GM23338 (cell line): ENCODE data around the gene ZXDC. TPM values are rescaled to one million over a fixed set of nuclear protein-coding genes. Genes with fewer than 3 reads are reported as not detected.

ENCODE experiments used
- ATAC-seq: fragments of 200-7000 bp; cut with Tn5 transposase; 3 replicates; pipeline ENCODE4 v1.9.1; 2020
- DNase-seq: peaks from one replicate; pipeline ENCODE4 v3.0.0-alpha.2; 2015; ENCODE audit warnings: low spot score
- H2AFZ ChIP-seq: fragments of 200-600 bp; sonication (generic); 2 replicates; pipeline ENCODE4 v1.8.0; 2016; ENCODE audit warnings: antibody characterized with exemption, mild to moderate bottlenecking, moderate library complexity
- H3F3A ChIP-seq: fragments of 200-600 bp; sonication (generic); replicated peaks from 2 replicates; pipeline ENCODE4 v1.8.0; 2017; ENCODE audit warnings: antibody characterized with exemption, mixed run types, low read depth
- H3K27ac ChIP-seq: fragments of 200-600 bp; sonication (generic); 2 replicates; pipeline ENCODE4 v1.6.1; 2016; ENCODE audit warnings: low read depth
- H3K27me3 ChIP-seq: fragments of 200-600 bp; sonication (generic); 2 replicates; pipeline ENCODE4 v1.8.0; 2016; ENCODE audit warnings: mild to moderate bottlenecking, mixed run types, moderate library complexity; ENCODE audit not compliant: insufficient read depth
- H3K36me3 ChIP-seq: fragments of 200-600 bp; sonication (generic); 2 replicates; pipeline ENCODE4 v1.8.0; 2016; ENCODE audit warnings: mild to moderate bottlenecking; ENCODE audit not compliant: insufficient read depth
- H3K4me1 ChIP-seq: fragments of 200-600 bp; sonication (generic); 2 replicates; pipeline ENCODE4 v1.8.0; 2016; ENCODE audit warnings: mild to moderate bottlenecking, moderate library complexity; ENCODE audit not compliant: insufficient read depth
- H3K4me2 ChIP-seq: fragments of 200-600 bp; sonication (generic); 2 replicates; pipeline ENCODE4 v1.7.1; 2017; ENCODE audit warnings: mixed run types
- H3K4me3 ChIP-seq: fragments of 200-600 bp; sonication (generic); 2 replicates; pipeline ENCODE4 v1.6.1; 2016; ENCODE audit warnings: mixed run types
- H3K79me2 ChIP-seq: fragments of 200-600 bp; sonication (generic); replicated peaks from 2 replicates; pipeline ENCODE4 v1.8.0; 2017; ENCODE audit warnings: mild to moderate bottlenecking; ENCODE audit not compliant: insufficient read depth
- H3K9me2 ChIP-seq: fragments of 200-600 bp; sonication (generic); 2 replicates; pipeline ENCODE4 v1.8.0; 2017; ENCODE audit not compliant: insufficient read depth
- H4K20me1 ChIP-seq: fragments of 200-600 bp; sonication (generic); replicated peaks from 2 replicates; pipeline ENCODE4 v1.8.0; 2017; ENCODE audit warnings: mild to moderate bottlenecking; ENCODE audit not compliant: insufficient read depth
- H3K27ac Mint-ChIP-seq: 2 replicates; pipeline ENCODE4 v1.8.0; 2020; ENCODE audit warnings: inconsistent platforms, mild to moderate bottlenecking, moderate library complexity, mixed read lengths
- H3K27me3 Mint-ChIP-seq: 3 replicates; pipeline ENCODE4 v1.8.0; 2022; ENCODE audit warnings: low read depth, mild to moderate bottlenecking, moderate library complexity, mixed read lengths, inconsistent platforms; ENCODE audit not compliant: insufficient read depth, poor library complexity
- H3K36me3 Mint-ChIP-seq: 3 replicates; pipeline ENCODE4 v1.8.0; 2021; ENCODE audit warnings: low read depth, mild to moderate bottlenecking, inconsistent platforms, moderate library complexity, mixed read lengths
- H3K4me1 Mint-ChIP-seq: 3 replicates; pipeline ENCODE4 v1.8.0; 2020; ENCODE audit warnings: mild to moderate bottlenecking, inconsistent platforms, mixed read lengths
- H3K4me3 Mint-ChIP-seq: 3 replicates; pipeline ENCODE4 v1.8.0; 2021; ENCODE audit warnings: moderate library complexity, mild to moderate bottlenecking, inconsistent platforms, mixed read lengths
- H3K9me3 Mint-ChIP-seq: 3 replicates; pipeline ENCODE4 v1.8.0; 2020; ENCODE audit warnings: moderate library complexity, mild to moderate bottlenecking, inconsistent platforms, mixed read lengths
- CREB1 ChIP-seq: fragments of 250-450 bp; sonication (Bioruptor Pico); IDR thresholded peaks from 2 replicates; pipeline ENCODE4 v1.5.0; 2020; ENCODE audit warnings: low read depth, mild to moderate bottlenecking, moderate library complexity
- EZH2phosphoT487 ChIP-seq: fragments of 200-600 bp; sonication (generic); IDR thresholded peaks from one replicate; pipeline ENCODE4 v1.8.1; 2018; ENCODE audit warnings: antibody characterized with exemption; ENCODE audit not compliant: unreplicated experiment
- JUNB ChIP-seq: IDR thresholded peaks from one replicate; pipeline ENCODE4 v1.6.1; 2016; ENCODE audit warnings: antibody characterized with exemption; ENCODE audit not compliant: unreplicated experiment
- NANOG ChIP-seq: IDR thresholded peaks from 2 replicates; pipeline ENCODE4 v1.6.1; 2016; ENCODE audit warnings: antibody characterized with exemption, borderline replicate concordance
- POLR2AphosphoS5 ChIP-seq: IDR thresholded peaks from 2 replicates; pipeline ENCODE4 v1.6.1; 2016; ENCODE audit warnings: antibody characterized with exemption, low read depth
- STAT1 ChIP-seq: IDR thresholded peaks from one replicate; pipeline ENCODE4 v1.6.1; 2016; ENCODE audit warnings: antibody characterized with exemption; ENCODE audit not compliant: unreplicated experiment
- ZNF114 ChIP-seq: fragments of 250-450 bp; sonication (Bioruptor Pico); IDR thresholded peaks from 2 replicates; pipeline ENCODE4 v1.5.0; 2020; ENCODE audit warnings: mild to moderate bottlenecking, moderate library complexity
- ZNF331 ChIP-seq: fragments of 250-450 bp; sonication (Bioruptor Pico); IDR thresholded peaks from 2 replicates; pipeline ENCODE4 v1.5.0; 2020; ENCODE audit warnings: low read depth, mild to moderate bottlenecking, moderate library complexity
- polyA plus RNA-seq: library from polyadenylated mRNA; unstranded; fragments of >200 nt; fragmentation: Nextera tagmentation; extraction: Ambion mirVana; gene quantifications from 2 replicates; pipeline ENCODE4 v1.2.1, GENCODE V29; 2016
- total RNA-seq: library from RNA; depleted of rRNA; stranded (reverse); fragments of >200 nt; shearing (Covaris generic); gene quantifications from 2 replicates; pipeline ENCODE4 v1.2.3, GENCODE V29; 2014
- TF ChIP-seq, protein P1 (sequence below), 2 experiments: fragments of 200-600 bp in 1 of 2; sonication (generic) in 1 of 2; conservative IDR thresholded peaks; 2 replicates each; pipeline versions ENCODE4 v1.5.1 to v1.6.1; 2016 to 2017; ENCODE audit warnings: antibody characterized with exemption in 2 of 2, low read depth in 2 of 2, mild to moderate bottlenecking in 2 of 2, moderate library complexity in 1 of 2
- TF ChIP-seq, protein P2 (sequence below): IDR thresholded peaks from one replicate; pipeline ENCODE4 v1.6.1; 2018; ENCODE audit warnings: antibody characterized with exemption; ENCODE audit not compliant: unreplicated experiment
- TF ChIP-seq, protein P3 (sequence below): IDR thresholded peaks from 2 replicates; pipeline ENCODE4 v1.6.1; 2016; ENCODE audit warnings: antibody characterized with exemption

Gene ZXDC
- total and polyA plus RNA-seq, 2 experiments from 2014 or later = 5.7 to 45.1 TPM

DNA sequence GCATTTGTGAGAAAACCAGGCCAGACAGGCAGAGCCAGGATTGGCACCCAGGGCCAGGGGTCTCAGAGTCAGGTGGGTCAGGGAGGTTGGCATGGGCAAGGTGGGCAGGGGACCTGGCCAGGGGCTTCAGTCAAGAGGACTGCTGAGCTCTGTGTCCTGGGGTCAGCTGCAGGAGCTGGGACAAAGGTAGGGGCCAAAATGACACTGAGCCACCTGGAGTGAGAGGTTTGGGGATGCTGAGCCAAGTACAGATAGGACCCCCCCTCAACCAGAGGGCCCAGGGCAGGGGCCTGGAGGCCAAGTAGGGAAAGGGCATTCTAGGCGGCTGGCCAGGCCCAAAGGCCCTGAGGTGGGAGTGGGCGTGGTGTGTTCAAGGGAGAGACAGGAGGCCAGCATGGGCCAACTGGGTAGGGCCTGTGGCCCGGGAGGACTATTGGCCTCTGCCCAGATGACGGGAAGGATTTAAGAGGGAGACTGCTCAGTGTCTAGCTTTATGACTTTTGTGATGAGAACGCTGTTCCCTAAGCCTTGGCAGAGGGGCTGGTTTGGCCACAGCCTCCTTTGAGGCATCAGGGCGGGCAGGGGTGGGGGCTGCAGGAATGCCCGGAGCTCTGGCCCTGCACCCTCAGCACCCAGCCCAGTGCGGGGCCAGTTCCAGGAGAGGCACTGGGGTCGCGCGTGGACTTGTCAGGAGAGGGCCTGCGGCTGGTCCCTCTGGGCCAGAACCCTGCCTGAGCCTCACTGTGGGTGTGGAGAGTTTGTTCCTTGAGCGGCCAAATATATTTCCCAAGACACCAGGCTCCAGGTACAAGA is 77.9 kb downstream of the ZXDC start:
- no peak overlapping the region for H3K27ac Mint-ChIP-seq
- H3K4me1 ChIP-seq = peaks cover 4% of the 10 kb centered on the region; the same call in 1 of the 2 replicates
- no peaks in the 10 kb centered on the region for H4K20me1 ChIP-seq
- no peaks in the 10 kb centered on the region for H3K9me3 Mint-ChIP-seq
- TF ChIP-seq NANOG (no peak), ZNF331 (no peak), JUNB (no peak), ZNF114 (CRISPR knock-in tag) (no peak), POLR2AphosphoS5 (no peak), STAT1 (no peak), EZH2phosphoT487 (no peak), CREB1 (no peak)
- TF ChIP-seq, protein P1, sequence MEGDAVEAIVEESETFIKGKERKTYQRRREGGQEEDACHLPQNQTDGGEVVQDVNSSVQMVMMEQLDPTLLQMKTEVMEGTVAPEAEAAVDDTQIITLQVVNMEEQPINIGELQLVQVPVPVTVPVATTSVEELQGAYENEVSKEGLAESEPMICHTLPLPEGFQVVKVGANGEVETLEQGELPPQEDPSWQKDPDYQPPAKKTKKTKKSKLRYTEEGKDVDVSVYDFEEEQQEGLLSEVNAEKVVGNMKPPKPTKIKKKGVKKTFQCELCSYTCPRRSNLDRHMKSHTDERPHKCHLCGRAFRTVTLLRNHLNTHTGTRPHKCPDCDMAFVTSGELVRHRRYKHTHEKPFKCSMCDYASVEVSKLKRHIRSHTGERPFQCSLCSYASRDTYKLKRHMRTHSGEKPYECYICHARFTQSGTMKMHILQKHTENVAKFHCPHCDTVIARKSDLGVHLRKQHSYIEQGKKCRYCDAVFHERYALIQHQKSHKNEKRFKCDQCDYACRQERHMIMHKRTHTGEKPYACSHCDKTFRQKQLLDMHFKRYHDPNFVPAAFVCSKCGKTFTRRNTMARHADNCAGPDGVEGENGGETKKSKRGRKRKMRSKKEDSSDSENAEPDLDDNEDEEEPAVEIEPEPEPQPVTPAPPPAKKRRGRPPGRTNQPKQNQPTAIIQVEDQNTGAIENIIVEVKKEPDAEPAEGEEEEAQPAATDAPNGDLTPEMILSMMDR (conservative IDR thresholded peaks at IDR 0.05; ENCODE audit: low read depth in 2 of 2) = no peak
- peaks cover 27% of the 10 kb centered on the region for H3K27me3 Mint-ChIP-seq
- H3K79me2 ChIP-seq = no peaks in the 10 kb centered on the region
- DNase-seq = no peak
- H3K27ac ChIP-seq = no peak overlapping the region
- no peak for ATAC-seq
- no peaks in the 10 kb centered on the region for H3K9me2 ChIP-seq
- H3K27me3 ChIP-seq = peaks cover 34% of the 10 kb centered on the region
- no peak overlapping the region for H3K4me3 ChIP-seq
- H3K4me3 Mint-ChIP-seq = no peak overlapping the region
- no peaks in the 10 kb centered on the region for H3F3A ChIP-seq
- no peaks in the 10 kb centered on the region for H3K36me3 ChIP-seq
- H3K4me2 ChIP-seq = no peak overlapping the region
- no peaks in the 10 kb centered on the region; the same call in 2 of the 3 replicates for H3K36me3 Mint-ChIP-seq
- H3K4me1 Mint-ChIP-seq = peaks cover 21% of the 10 kb centered on the region
- no peak overlapping the region for H2AFZ ChIP-seq

DNA sequence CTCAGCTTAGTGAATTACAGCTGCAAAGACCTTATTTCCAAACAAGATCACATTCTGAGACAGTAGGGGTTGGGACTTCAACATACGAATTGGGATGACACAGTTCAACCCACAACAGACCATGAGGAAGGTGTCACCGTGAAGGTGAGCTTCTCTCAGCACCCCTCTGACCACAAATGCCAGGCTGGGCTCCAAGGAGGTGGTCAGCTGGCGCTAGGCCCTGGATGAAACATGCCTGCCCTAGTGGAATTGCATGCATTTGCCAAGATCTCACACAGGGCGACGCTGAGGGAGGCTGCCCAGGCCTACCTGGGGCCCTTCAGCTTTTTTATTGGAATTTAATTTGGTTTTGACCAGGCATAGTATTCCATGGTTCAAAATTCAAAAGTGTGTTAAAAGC is 79.2 kb downstream of the ZXDC start:
- no peaks in the 10 kb centered on the region for H3K9me3 Mint-ChIP-seq
- no peak overlapping the region for H3K4me3 Mint-ChIP-seq
- TF ChIP-seq ZNF114 (CRISPR knock-in tag) (no peak), POLR2AphosphoS5 (no peak), EZH2phosphoT487 (no peak), STAT1 (no peak), JUNB (no peak), ZNF331 (no peak)
- TF ChIP-seq, protein P2, sequence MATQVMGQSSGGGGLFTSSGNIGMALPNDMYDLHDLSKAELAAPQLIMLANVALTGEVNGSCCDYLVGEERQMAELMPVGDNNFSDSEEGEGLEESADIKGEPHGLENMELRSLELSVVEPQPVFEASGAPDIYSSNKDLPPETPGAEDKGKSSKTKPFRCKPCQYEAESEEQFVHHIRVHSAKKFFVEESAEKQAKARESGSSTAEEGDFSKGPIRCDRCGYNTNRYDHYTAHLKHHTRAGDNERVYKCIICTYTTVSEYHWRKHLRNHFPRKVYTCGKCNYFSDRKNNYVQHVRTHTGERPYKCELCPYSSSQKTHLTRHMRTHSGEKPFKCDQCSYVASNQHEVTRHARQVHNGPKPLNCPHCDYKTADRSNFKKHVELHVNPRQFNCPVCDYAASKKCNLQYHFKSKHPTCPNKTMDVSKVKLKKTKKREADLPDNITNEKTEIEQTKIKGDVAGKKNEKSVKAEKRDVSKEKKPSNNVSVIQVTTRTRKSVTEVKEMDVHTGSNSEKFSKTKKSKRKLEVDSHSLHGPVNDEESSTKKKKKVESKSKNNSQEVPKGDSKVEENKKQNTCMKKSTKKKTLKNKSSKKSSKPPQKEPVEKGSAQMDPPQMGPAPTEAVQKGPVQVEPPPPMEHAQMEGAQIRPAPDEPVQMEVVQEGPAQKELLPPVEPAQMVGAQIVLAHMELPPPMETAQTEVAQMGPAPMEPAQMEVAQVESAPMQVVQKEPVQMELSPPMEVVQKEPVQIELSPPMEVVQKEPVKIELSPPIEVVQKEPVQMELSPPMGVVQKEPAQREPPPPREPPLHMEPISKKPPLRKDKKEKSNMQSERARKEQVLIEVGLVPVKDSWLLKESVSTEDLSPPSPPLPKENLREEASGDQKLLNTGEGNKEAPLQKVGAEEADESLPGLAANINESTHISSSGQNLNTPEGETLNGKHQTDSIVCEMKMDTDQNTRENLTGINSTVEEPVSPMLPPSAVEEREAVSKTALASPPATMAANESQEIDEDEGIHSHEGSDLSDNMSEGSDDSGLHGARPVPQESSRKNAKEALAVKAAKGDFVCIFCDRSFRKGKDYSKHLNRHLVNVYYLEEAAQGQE = no peak
- TF ChIP-seq, protein P3, sequence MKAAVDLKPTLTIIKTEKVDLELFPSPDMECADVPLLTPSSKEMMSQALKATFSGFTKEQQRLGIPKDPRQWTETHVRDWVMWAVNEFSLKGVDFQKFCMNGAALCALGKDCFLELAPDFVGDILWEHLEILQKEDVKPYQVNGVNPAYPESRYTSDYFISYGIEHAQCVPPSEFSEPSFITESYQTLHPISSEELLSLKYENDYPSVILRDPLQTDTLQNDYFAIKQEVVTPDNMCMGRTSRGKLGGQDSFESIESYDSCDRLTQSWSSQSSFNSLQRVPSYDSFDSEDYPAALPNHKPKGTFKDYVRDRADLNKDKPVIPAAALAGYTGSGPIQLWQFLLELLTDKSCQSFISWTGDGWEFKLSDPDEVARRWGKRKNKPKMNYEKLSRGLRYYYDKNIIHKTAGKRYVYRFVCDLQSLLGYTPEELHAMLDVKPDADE = no peak

More for the DNA sequence above, 79.2 kb downstream of the ZXDC start:
- H3K79me2 ChIP-seq = no peaks in the 10 kb centered on the region
- peaks cover 4% of the 10 kb centered on the region; the same call in 1 of the 2 replicates for H3K4me1 ChIP-seq
- H3K27me3 ChIP-seq = peaks cover 39% of the 10 kb centered on the region
- H3K36me3 ChIP-seq = no peaks in the 10 kb centered on the region
- ATAC-seq (no peak), DNase-seq (no peak)
- Mint-ChIP-seq H3K27ac (no peak overlapping the region), H3K4me1 (peaks cover 10% of the 10 kb centered on the region), H3K36me3 (no peaks in the 10 kb centered on the region; the same call in 2 of the 3 replicates), H3K27me3 (peaks cover 29% of the 10 kb centered on the region)
- H3F3A ChIP-seq = no peaks in the 10 kb centered on the region
- no peak overlapping the region for H3K4me2 ChIP-seq
- H3K4me3 ChIP-seq = no peak overlapping the region
- H3K9me2 ChIP-seq = no peaks in the 10 kb centered on the region
- no peak overlapping the region for H3K27ac ChIP-seq
- no peak overlapping the region for H2AFZ ChIP-seq
- no peaks in the 10 kb centered on the region for H4K20me1 ChIP-seq
